ENCODE data around the gene TUBA1C.
"Not testable (repeated sequence)": the region's sequence is repeated elsewhere in the genome, so short reads cannot be mapped to it uniquely, and the experiment has no call there.

TUBA1C gene

DNA sequence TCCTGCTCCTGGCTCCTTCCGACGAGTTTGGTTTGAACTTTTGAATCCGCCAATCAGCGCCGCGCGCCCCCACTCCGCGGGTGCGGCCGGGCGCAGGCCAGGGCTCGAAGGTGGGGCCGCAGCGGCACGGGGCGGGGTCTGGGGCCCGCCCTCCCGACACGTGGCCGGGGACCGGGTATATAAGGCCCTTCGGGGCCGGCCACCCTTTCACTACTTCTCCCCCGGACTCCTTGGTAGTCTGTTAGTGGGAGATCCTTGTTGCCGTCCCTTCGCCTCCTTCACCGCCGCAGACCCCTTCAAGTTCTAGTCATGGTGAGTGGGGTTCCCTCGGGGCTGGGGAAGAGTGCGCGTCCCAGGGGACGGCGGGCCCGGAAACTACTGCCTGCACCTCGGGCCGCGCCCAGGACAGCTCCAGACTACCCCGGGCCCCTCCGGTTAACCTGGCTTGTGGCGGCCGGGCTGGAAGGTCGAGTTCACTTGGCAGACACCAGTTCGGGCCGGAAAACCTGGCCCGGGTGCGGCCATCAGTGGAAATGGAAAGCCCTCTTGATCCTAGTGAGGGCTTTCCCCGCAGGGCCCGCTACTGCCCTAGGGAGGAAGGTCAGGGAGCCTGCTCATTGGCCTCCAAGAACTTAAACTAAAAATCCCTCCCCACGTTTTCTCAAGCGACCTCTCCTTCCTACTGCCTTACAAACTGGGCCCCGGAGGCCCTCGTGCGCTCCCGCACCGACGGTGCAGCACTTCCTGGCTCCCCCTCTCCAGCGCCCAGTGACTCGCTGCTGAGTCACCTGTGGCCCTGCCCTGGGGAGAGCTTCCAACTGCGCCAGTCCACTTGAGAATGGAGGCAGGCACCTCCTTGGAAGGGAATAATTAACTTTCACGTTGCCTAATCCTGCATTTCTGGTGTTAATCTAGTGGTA, at the start of gene TUBA1C:
TUBA1C (plus strand) TSS at position 210 of the 920 bp plus-strand sequence; CDS start at position 310, 100 bp downstream.
- DNase-seq, result peak; percentile 83

DNA sequence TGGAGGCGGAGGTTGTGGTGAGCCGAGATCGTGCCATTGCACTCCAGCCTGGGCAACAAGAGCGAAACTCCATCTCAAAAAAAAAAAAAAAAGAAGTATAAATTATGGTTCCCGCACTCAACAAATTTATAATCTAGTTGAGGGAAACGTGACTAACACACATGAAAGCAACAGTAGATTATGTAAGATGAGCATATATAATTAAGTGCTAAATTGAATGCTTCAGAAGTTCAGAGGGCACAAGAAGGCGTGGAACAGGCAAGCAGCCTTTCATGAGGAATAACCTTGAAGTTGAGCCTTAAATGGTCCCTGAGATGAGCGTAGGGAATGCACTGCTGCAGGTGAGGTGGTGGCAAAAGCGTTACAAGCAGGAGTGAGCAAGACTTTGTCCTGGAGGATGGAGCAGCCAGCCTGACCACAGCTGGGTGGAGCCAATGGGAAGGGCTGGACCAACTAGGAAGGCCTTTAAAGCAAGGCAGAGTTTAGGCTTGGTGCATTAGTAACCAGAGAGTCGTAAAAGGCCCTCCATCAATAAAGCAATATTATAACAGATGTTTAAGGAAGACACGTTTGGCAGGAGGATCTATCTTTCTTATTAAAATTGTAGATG, 45.4 kb upstream of the TUBA1C start:
- DNase-seq, result no peak

DNA sequence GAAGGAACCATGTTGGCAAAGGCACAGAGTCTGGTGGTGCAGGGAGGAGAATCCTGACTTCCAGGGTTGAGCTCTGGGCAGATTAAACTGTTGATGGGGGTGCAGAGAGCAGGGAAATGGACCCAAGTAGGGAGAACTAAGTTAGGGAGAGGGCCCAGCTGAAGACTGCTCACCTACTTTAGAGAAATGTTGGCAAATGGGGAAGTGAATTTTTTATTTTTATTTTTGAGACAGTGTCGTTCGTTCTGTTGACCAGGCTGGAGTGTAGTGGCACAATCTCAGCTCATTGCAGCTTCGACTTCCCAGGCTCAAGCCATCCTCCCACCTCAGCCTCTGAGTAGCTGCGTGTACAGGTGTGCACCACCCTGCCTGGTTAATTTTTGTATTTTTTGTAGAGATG, 43.9 kb upstream of the TUBA1C start:
- no peak for DNase-seq

DNA sequence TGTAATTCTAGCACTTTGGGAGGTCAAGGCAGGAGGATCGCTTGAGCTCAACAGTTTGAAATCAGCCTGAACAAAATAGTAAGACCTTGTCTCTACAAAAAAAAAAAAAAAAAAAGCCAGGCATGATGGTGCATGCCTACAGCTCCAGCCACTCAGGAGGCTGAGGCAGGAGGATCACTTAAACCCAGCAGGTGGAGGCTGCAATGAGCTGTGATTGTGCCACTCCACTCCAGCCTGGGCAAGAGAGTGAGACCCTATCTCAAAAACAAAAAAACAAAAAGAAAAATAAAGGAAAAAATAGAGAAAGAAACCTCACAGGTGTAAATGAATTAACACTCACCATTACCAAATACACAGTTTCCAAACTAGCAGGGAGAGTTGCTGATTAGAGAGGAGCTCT, 41.8 kb upstream of the TUBA1C start:
- no peak for DNase-seq

DNA sequence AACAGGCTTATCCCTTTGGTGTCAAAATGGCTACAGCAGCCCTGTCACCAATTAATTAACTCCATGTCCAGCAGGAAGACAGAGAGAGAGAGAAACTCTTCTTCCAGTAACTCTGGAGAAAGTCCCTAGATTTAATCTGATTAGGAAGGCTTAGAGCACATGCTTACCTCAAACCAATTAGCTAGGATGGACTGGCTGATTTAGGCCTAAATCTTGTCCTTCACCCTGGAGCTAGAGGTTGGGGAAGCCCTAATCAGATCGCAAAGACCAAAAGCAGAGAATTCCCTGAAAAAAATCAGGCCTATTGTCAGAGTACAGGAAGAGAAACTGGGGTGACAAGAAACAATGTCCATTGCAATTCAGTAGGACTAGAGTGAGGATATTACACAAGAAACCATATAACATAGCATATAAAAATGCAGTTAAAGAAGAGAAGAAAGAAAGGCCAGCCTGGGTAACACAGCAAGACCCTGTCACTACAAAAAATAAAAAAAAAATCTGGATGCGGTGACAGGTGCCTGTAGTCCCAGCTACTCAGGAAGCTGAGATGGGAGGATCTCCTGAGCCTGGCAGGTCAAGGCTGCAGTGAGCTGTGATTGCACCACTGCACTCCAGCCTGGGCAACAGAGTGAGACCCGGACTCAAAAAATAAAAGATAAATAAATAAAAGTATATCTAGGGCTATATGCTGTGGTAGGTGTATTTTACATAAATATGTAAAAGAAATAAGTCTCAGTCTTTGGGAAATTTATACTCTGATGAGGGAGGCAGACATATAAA, 41.1 kb upstream of the TUBA1C start:
- DNase-seq, result no peak

DNA sequence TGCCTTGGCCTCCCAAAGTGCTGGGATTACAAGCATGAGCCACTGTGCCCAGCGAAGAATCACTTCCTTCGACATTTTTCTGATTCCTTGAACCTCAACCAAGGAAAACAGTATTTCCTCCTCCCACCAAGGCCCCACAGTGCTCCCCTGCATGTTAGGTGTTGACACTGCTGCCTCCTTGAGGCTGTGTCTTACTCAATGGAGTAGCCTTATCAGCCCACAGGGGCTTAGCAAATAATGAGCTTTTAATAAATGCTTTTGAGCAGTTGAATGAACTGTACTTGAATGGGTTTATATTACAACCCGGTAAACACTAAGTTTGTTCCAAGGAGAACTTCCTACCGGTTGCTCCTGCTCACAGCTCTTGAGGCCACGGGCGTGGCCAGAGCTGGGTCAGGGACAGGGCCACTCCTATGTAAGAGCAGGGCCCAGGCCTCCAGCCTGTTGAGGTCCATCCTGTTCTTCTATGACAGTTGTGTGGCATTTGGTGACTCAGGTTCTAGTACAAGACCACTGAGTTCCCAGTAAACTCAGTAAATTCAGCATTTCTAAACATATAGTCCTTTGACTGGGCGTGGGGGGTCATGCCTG, 39.2 kb upstream of the TUBA1C start:
- no peak for DNase-seq

DNA sequence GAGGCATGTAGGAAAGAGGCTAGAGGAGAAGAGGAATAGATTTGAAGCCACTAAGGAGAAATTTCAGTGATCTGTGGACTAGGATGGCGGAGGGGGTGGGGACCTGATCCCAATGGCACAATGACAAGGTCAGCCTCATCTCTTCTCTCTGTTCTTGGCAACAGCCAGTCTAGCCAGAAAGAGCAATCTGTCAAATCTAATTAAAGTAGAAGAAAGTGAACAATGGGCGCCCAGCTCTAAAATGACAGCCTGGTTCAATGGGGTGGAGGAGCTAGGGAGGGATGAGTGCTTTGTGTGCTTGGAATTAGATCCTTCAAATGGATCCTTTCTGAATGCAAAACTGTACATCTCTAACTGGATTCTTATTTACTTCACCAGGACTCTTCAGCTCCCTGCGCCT, 37.2 kb upstream of the TUBA1C start:
- DNase-seq, result no peak

DNA sequence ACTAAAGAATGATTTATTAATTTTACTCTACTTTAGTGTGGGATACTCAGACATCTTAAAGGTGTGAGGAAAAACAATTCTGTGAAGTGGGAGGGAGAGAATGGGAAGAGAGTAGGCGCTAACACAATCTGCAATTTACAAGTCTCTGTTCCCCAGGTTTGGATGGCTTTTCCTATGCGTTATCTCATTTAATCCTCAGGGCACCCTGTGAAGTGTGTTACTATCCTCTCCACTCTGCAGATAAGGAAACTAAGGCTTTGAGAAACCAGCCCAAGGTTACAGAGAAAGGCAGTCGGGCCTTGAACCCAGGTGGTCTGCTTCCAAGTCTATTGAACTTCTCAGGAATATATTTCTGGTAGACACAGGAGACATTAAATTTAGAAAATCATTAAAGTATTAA, 36.2 kb upstream of the TUBA1C start:
- DNase-seq, result no peak

DNA sequence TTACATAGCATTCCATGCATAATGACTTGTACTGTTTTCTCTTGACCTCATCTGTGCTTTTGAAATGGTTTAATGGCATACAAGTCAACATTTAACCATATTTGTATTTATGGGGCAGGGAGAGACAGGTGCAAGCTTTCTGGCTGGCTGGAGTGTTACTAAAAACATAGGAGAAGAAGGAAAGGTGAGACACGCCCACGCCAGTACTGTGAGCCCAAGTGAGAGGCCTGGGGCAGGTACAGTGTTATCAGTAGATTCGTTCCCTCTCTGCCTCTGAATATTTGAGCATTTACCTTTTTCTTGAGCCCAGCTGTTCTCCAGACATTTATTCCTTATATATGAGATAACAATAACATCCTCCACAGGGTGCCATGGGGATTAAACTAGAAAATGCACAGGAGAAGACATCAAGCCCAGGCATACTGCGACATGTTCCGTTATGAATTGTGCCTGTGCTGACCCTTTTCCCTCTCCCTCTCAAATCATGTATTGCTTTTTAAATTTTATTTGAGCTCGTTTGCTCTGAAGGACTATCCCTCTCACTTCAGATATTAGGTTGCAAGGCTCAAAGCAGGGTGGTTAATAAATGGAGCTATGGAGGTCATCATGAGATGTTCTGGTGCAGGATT, 34.6 kb upstream of the TUBA1C start:
- no peak for DNase-seq

DNA sequence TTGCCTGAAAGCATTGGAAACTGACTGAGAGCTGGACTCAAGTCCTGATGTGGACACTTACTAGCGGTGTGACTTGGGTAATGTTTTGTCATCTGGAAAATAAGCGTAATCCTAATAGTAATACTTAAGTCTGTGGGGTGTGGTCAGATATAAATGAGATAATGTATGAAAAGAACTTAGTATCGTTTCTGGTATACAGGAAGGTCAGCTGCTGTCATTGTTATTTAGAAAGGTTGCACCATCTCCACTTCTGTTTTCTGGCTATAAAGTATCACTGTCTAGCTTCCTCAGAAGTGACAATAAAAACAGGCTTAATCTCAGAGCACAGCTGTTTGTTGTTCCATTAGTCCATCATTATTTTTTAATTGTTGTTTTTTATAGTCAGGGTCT, 34.1 kb upstream of the TUBA1C start:
- no peak for DNase-seq

DNA sequence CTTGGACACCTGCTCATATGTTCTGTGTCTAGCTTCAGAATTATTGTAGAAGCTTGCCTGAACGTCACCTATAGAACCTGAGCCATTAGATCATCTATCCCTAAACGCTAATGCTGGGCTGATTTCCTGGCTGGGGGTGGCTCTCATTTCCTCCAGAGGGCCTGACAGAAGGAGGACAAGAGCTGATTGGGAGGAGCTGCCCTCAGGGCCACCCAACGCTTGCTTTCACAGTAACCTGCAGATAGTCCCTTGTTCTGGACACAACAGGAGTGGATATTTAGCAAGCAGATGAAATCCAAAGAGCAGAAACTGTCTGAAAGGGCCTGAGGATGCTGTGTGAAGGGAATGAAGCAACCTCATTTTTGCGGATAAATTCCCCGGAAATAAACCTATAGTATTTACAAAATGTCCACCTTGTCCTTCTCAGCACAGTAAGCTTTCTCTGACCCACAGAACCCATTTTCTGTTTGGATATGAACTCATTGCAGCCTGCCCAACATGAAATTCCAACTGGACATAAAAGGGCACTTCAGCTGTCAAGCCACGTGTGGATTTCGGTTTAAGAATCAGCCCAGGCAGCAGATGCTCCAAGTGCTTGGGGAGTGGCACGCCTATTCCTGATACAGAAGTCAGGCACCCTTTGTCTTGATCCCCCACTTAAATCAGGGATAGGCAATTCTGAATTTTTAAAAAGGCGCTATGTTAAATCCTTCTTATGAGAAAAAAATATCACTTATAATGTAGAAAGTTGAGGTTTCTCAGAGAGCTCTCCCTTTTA, 32.8 kb upstream of the TUBA1C start:
- DNase-seq, result no peak

DNA sequence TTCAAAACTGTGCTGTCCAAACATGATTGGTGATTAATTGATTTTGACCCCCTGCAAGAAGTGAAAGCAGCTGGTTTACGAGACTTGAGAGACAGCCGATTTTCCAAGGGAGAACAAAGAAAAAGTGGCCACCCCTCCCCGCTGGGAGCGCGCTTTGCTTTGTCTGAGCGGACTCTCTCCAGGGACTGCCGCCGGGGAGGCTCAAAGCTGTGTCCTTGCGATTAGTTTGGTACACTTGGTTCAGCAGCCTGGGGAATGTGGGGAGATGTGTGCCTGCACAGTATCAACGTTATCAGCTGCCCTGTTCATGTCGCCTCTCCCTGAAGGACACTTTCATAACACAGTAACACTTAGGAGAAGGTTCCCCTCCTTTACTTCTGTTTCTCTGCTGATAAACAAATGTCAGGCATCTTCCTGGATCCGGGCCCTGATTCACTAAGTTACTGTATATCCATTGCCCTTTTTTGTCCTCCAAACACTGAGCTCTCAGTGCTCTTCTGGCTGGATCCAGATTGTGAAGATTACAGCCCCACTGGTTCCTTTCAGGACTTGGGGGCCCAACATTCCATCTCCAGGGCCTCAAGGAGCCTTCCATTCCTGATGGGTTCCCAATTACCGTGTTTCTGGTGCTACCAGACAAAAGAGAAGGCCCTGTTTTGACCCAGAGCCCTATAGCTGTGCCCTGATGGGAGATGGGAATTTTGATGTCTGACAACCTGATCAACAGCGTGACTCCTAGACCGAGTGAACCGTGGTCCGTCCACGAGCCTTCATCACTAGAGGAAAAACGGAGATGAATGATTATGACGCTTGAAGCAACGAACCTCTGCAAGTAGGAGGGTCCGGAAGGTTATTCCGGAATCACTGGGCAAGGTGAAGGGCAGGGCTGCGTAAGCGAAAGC, 31.7 kb upstream of the TUBA1C start:
- DNase-seq, result no peak

DNA sequence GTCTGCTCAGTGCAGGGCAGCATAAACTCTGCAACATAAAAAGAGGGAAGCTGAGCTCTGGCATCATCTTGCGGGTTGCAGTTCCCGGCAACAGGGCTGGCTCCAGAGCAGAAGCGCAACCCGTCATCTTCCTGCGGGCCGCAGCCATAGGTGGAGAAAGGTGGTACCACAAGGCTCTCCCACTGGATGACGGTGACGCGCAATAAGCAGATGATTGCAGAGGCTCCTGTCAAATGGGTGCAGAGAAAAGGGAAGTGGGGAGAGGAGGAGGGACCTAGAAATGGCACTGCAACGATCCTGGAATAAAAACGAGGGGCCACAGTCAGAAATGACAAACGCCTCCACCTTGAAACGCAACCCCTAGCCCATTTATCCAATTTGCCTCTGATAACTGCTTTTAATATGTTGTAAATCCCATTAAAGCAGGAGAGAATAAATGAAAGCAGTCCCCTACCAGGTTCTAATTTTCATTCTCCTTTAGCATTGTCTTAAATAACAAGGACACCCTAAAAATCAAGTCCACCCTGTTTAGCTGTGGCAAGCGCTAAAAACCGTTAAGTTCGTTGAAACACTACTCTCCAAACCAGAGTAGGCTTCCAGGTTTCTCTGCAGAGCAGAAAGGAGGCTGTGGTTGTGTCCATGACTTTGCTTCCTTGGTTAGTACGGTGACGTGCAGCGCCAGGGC, 30.9 kb upstream of the TUBA1C start:
- no peak for DNase-seq

DNA sequence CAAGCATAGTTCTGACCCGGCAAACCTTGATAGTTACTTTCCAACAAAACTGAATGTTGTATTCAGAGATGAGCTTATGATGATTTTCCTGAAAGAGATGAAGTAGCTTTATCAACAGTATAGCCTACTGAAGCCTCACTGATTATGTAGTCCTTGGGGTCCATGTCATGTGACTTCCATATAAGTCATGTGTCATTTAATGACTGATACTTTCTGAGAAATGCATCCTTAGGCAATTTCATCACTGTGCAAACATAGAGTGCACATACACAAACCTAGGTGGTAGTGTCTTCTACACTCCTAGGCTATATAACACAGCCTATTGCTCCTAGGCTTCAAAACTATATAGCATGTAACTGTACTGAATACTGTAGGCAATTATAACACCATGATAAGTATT, 28.5 kb upstream of the TUBA1C start:
- no peak for DNase-seq

DNA sequence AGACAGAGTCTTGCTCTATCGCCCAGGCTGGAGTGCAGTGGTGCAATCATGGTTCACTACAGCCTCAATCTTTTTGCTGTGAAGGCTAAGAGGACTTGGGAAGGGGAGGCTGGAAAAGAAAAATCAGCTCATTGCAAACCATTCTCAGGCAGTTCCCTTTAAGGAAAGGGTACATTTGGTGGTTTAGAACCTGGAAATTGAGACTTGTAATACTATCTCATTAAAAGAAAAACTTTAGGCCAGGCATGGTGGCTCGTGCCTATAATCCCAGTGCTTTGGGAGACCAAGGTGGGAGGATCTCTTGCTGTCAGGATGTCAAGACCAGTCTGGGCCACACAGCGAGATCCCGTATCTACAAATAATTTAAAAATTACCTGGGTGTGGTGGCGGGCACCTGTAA, 21.3 kb upstream of the TUBA1C start:
- DNase-seq, result no peak

DNA sequence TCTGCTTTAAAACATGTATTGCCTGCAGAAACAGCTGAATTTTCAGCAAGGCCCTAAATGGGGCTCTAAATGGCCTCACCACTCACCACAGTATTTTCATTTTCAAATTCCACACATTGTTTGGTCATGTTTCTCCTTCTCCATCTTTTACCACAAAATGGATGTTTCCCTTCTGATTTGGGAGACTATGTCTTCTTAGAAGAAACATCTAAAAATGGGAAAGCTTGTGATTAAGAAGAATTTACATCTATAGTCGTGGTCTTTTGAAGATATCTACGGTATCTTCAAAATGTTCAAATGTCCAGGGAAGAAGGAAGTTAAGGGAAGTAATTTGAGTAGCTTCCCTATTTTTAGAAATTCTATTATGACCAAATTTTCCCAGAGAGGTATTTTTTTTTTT, 20.7 kb upstream of the TUBA1C start:
- DNase-seq, result no peak

DNA sequence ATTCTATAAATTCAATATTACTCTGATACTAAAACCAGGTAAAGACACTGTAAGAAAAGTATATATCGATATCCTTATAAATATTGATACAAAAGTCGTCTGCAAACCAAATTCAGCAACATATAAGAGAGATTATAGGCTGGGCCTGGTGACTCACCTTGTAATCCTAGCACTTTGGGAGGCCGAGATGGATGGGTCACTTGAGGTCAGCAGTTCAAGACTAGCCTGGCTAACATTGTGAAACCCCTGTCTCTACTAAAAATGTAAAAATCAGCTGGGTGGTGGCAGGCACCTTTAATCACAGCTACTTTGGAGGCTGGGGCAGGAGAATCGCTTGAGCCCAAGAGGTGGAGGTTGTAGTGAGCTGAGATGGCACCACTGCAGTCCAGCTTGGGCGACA, 13.5 kb upstream of the TUBA1C start:
- no peak for DNase-seq

DNA sequence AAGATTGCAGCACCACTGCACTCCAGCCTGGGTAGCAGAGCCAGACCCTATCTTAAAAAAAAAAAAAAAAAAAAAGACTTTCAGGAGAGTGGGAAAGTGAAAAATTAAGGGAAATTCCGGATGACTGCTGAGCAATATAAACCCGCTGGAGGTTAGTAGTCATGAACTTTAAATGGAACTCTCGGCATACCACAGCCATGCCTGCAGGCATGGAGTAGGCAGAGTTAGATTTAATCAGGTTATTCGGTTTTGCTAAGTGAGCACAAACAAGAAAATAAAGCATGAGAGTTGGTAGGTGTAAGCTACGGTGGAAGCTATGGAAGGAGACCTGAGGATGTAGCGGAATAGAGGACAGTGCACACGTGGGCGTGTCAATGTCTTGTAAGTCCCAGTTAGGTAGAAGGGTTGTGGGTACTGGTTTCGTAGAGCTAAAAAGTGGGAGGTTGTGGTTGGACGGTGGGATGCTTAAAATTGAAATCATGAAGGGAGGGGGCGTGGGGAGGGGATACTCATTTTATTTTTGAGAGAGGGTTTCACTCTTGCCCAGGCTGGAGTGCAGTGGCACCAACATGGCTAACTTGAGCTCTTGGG, 11.8 kb upstream of the TUBA1C start:
- DNase-seq, result no peak

DNA sequence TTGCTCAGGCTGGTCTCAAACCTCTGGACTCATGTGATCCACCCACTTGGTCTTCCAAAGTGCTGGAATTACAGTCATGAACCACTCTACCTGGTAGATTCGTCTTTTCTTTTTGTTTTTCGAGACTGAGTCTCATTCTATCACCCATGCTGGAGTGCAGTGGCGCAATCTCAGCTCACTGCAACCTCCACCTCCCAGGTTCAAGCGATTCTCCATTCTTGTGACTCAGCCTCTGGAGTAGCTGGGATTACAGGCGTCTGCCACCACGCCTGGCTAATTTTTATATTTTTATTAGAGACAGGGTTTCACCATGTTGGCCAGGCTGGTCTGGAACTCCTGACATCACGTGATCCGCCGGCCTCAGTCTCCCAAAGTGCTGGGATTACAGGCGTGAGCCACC, 9.4 kb upstream of the TUBA1C start:
- not testable (repeated sequence) for DNase-seq
